Activated T-helper 17 cell treated with anti-CD3 and anti-CD28 coated beads, Interleukin-2, amount 50 U/mL, for 72 hours (primary cell): ENCODE measurements around the gene KLF18. TPM values are rescaled to one million over a fixed set of nuclear protein-coding genes. Genes with fewer than 3 reads are reported as not detected.
A peak's percentile ranks its signal among the peaks of the same experiment; 100 is the strongest.

Source experiments
- ATAC-seq: fragments of 150-1000 bp; cut with Tn5 transposase; replicated peaks from 2 replicates; pipeline ENCODE4 v1.10.0; 2021; ENCODE audit warnings: mild to moderate bottlenecking, moderate library complexity
- H3K27ac Mint-ChIP-seq: one replicate; pipeline ENCODE4 v1.8.0; 2022; ENCODE audit warnings: mixed read lengths
- H3K27me3 Mint-ChIP-seq: one replicate; pipeline ENCODE4 v1.8.0; 2022; ENCODE audit warnings: mixed read lengths
- H3K36me3 Mint-ChIP-seq: one replicate; pipeline ENCODE4 v1.8.0; 2022; ENCODE audit warnings: low read depth, mild to moderate bottlenecking, mixed read lengths
- H3K4me1 Mint-ChIP-seq: one replicate; pipeline ENCODE4 v1.8.0; 2022; ENCODE audit warnings: mixed read lengths
- H3K4me3 Mint-ChIP-seq: one replicate; pipeline ENCODE4 v1.8.0; 2022; ENCODE audit warnings: mild to moderate bottlenecking, mixed read lengths
- H3K9me3 Mint-ChIP-seq: one replicate; pipeline ENCODE4 v1.8.0; 2022; ENCODE audit warnings: mixed read lengths
- total RNA-seq, 2 donors: library from RNA; stranded (reverse); gene quantifications; one replicate each; pipeline ENCODE4 v1.2.3, GENCODE V29; 2022

The KLF18 gene
- total RNA-seq, result not detected

- Mint-ChIP-seq H3K27me3 (peaks cover 19% of the 10 kb centered on the region), H3K4me3 (no peak within 1 kb of the TSS), H3K4me1 (no peaks in the 10 kb centered on the region), H3K36me3 (no peaks in the 10 kb centered on the region), H3K9me3 (peaks cover 15% of the 10 kb centered on the region), H3K27ac (no peak within 1 kb of the TSS)
- ATAC-seq, result no peak
These were observed at the start of gene KLF18 for GRCh38 chr1:44141531-44141930. KLF18 (minus strand) TSS chr1:44141631; CDS start chr1:44141631, 0 bp downstream.

- no peak overlapping the region for H3K4me3 Mint-ChIP-seq
- no peak overlapping the region for H3K27ac Mint-ChIP-seq
- H3K27me3 Mint-ChIP-seq, result peaks cover 8% of the 10 kb centered on the region
- no peak for ATAC-seq
- H3K9me3 Mint-ChIP-seq, result no peaks in the 10 kb centered on the region
- no peaks in the 10 kb centered on the region for H3K36me3 Mint-ChIP-seq
- no peaks in the 10 kb centered on the region for H3K4me1 Mint-ChIP-seq
These were observed 33.2 kb upstream of the KLF18 start for GRCh38 chr1:44174630-44175029.

GRCh38 chr1:44170281-44170823 is 28.9 kb upstream of the KLF18 start:
- Mint-ChIP-seq H3K36me3 (no peaks in the 10 kb centered on the region), H3K4me1 (no peaks in the 10 kb centered on the region)

GRCh38 chr1:44168520-44169098 is 27.2 kb upstream of the KLF18 start:
- Mint-ChIP-seq H3K4me1 (no peaks in the 10 kb centered on the region), H3K27ac (no peak overlapping the region), H3K4me3 (no peak overlapping the region), H3K9me3 (no peaks in the 10 kb centered on the region), H3K36me3 (no peaks in the 10 kb centered on the region), H3K27me3 (peaks cover 19% of the 10 kb centered on the region)
- no peak for ATAC-seq

More at GRCh38 chr1:44170281-44170823, 28.9 kb upstream of the KLF18 start:
- Mint-ChIP-seq H3K4me3 (no peak overlapping the region), H3K27ac (no peak overlapping the region), H3K9me3 (no peaks in the 10 kb centered on the region), H3K27me3 (peaks cover 15% of the 10 kb centered on the region)
- no peak for ATAC-seq

GRCh38 chr1:44161546-44161945 is 20.1 kb upstream of the KLF18 start:
- Mint-ChIP-seq H3K4me1 (no peaks in the 10 kb centered on the region), H3K9me3 (no peaks in the 10 kb centered on the region), H3K36me3 (no peaks in the 10 kb centered on the region), H3K27ac (no peak overlapping the region), H3K4me3 (no peak overlapping the region), H3K27me3 (peaks cover 3% of the 10 kb centered on the region)
- no peak for ATAC-seq

- Mint-ChIP-seq H3K4me1 (no peaks in the 10 kb centered on the region), H3K9me3 (no peaks in the 10 kb centered on the region), H3K27ac (no peak overlapping the region), H3K27me3 (peaks cover 3% of the 10 kb centered on the region), H3K4me3 (no peak overlapping the region), H3K36me3 (no peaks in the 10 kb centered on the region)
- no peak for ATAC-seq
These were observed 17.4 kb upstream of the KLF18 start for GRCh38 chr1:44158871-44159270.

- Mint-ChIP-seq H3K36me3 (no peaks in the 10 kb centered on the region), H3K9me3 (no peaks in the 10 kb centered on the region), H3K4me3 (no peak overlapping the region), H3K27me3 (peaks cover 3% of the 10 kb centered on the region), H3K27ac (no peak overlapping the region), H3K4me1 (no peaks in the 10 kb centered on the region)
- no peak for ATAC-seq
These were observed 16.5 kb upstream of the KLF18 start for GRCh38 chr1:44157903-44158302.

GRCh38 chr1:44154049-44154448 is 12.6 kb upstream of the KLF18 start:
- Mint-ChIP-seq H3K9me3 (no peaks in the 10 kb centered on the region), H3K27ac (no peak overlapping the region), H3K36me3 (no peaks in the 10 kb centered on the region), H3K27me3 (peaks cover 19% of the 10 kb centered on the region), H3K4me1 (no peaks in the 10 kb centered on the region), H3K4me3 (no peak overlapping the region)
- no peak for ATAC-seq

- Mint-ChIP-seq H3K27ac (no peak overlapping the region), H3K9me3 (no peaks in the 10 kb centered on the region), H3K4me3 (no peak overlapping the region), H3K36me3 (no peaks in the 10 kb centered on the region), H3K27me3 (peaks cover 19% of the 10 kb centered on the region), H3K4me1 (no peaks in the 10 kb centered on the region)
- no peak for ATAC-seq
These were observed 11.3 kb upstream of the KLF18 start for GRCh38 chr1:44152692-44153091.

GRCh38 chr1:44151808-44152207 is 10.4 kb upstream of the KLF18 start:
- Mint-ChIP-seq H3K4me1 (no peaks in the 10 kb centered on the region), H3K27ac (no peak overlapping the region), H3K9me3 (no peaks in the 10 kb centered on the region), H3K36me3 (no peaks in the 10 kb centered on the region), H3K4me3 (no peak overlapping the region), H3K27me3 (peaks cover 19% of the 10 kb centered on the region)
- ATAC-seq, result no peak

- ATAC-seq, result peak; percentile 53
- no peaks in the 10 kb centered on the region for H3K9me3 Mint-ChIP-seq
- no peak overlapping the region for H3K27ac Mint-ChIP-seq
- peaks cover 19% of the 10 kb centered on the region for H3K27me3 Mint-ChIP-seq
- H3K4me1 Mint-ChIP-seq, result no peaks in the 10 kb centered on the region
- H3K36me3 Mint-ChIP-seq, result no peaks in the 10 kb centered on the region
- H3K4me3 Mint-ChIP-seq, result no peak overlapping the region
These were observed 9.9 kb upstream of the KLF18 start for GRCh38 chr1:44151332-44151731.

GRCh38 chr1:44147582-44147981 is 6.2 kb upstream of the KLF18 start:
- H3K9me3 Mint-ChIP-seq, result peaks cover 15% of the 10 kb centered on the region

GRCh38 chr1:44146536-44147361 is 5.3 kb upstream of the KLF18 start:
- H3K4me3 Mint-ChIP-seq, result no peak overlapping the region
- H3K4me1 Mint-ChIP-seq, result no peaks in the 10 kb centered on the region
- no peak overlapping the region for H3K27ac Mint-ChIP-seq
- H3K9me3 Mint-ChIP-seq, result peaks cover 15% of the 10 kb centered on the region
- ATAC-seq, result no peak
- H3K27me3 Mint-ChIP-seq, result peaks cover 16% of the 10 kb centered on the region
- no peaks in the 10 kb centered on the region for H3K36me3 Mint-ChIP-seq

More at GRCh38 chr1:44147582-44147981, 6.2 kb upstream of the KLF18 start:
- H3K27ac Mint-ChIP-seq, result no peak overlapping the region
- no peaks in the 10 kb centered on the region for H3K36me3 Mint-ChIP-seq
- H3K27me3 Mint-ChIP-seq, result peaks cover 19% of the 10 kb centered on the region
- no peak overlapping the region for H3K4me3 Mint-ChIP-seq
- no peak for ATAC-seq
- H3K4me1 Mint-ChIP-seq, result no peaks in the 10 kb centered on the region

- peaks cover 16% of the 10 kb centered on the region for H3K27me3 Mint-ChIP-seq
- ATAC-seq, result no peak
- H3K27ac Mint-ChIP-seq, result no peak overlapping the region
- H3K9me3 Mint-ChIP-seq, result peaks cover 15% of the 10 kb centered on the region
- no peaks in the 10 kb centered on the region for H3K36me3 Mint-ChIP-seq
- no peaks in the 10 kb centered on the region for H3K4me1 Mint-ChIP-seq
- no peak overlapping the region for H3K4me3 Mint-ChIP-seq
These were observed 3.7 kb upstream of the KLF18 start for GRCh38 chr1:44144962-44145756.
